ENCODE measurements around the gene CALM3. TPM values are rescaled to one million over a fixed set of nuclear protein-coding genes. Genes with fewer than 3 reads are reported as not detected.

Gene CALM3
- total and polyA plus RNA-seq, 4 experiments from 2014 or later = 169 to 212 (median 191) TPM

GRCh38 chr19:46613525-46613924 is 12.4 kb downstream of the CALM3 start:
- Histone ChIP-seq H3K9me3 (ENCODE audit: control insufficient read depth in 1 of 2, low read length in 2 of 2) (no peaks in the 10 kb centered on the region), H3K36me3 (ENCODE audit: insufficient read depth, low read length) (peaks cover 16% of the 10 kb centered on the region), H3K27ac (ENCODE audit: low read depth, low read length) (no peak overlapping the region), H3K4me1 (ENCODE audit: insufficient read depth, low read length) (peaks cover 77% of the 10 kb centered on the region), H3K4me3 (ENCODE audit: low read length in 2 of 2) (no peak overlapping the region), H3K27me3 (ENCODE audit: insufficient read depth, low read length) (no peaks in the 10 kb centered on the region)
- intact Hi-C loops (cut with micrococcal nuclease) = loop anchor here (5.0 kb wide), 2 partner anchors 104 to 134 kb away; partner anchors contain the start of genes FKRP, PRKD2 and STRN4
- H3K4me1 Mint-ChIP-seq = peaks cover 39 to 74% (median 59%) of the 10 kb centered on the region in 4 donors
- H3K27me3 Mint-ChIP-seq = no peaks in the 10 kb centered on the region
- peak overlapping the region in 1 of 8 donors; percentile 31 for H3K4me3 Mint-ChIP-seq
- H3K36me3 Mint-ChIP-seq = peaks cover 22 to 26% of the 10 kb centered on the region in 2 donors
- ChIA-PET CTCF (ENCODE audit: partially characterized antibody) (interaction anchor here (0.7 to 11.6 kb wide), 20 partner anchors 8 to 500 kb away, joined by 3 to 188 read pairs (median 5); partner anchors contain the start of genes CALM3, DACT3 and ZC3H4), POLR2A (ENCODE audit: partially characterized antibody) (interaction anchor here (1.7 to 12.4 kb wide), 3 partner anchors 13 to 48 kb away, joined by 4 to 301 read pairs (median 43); partner anchors contain the start of genes CALM3 and DACT3)
- H3K9me3 Mint-ChIP-seq = peaks cover 0 to 2% (median 0%) of the 10 kb centered on the region in 8 donors
- H3K27ac Mint-ChIP-seq = peak overlapping the region; percentile 53 to 93 (median 83)
- DNase-seq = peak in 1 of 5 donors; percentile 29

GRCh38 chr19:46614114-46614722 is 13.1 kb downstream of the CALM3 start:
- H3K4me1 Mint-ChIP-seq = peaks cover 45 to 75% (median 60%) of the 10 kb centered on the region in 4 donors
- Histone ChIP-seq H3K27ac (ENCODE audit: low read depth, low read length) (no peak overlapping the region), H3K36me3 (ENCODE audit: insufficient read depth, low read length) (peaks cover 9% of the 10 kb centered on the region), H3K4me1 (ENCODE audit: insufficient read depth, low read length) (peaks cover 80% of the 10 kb centered on the region), H3K27me3 (ENCODE audit: insufficient read depth, low read length) (no peaks in the 10 kb centered on the region), H3K4me3 (ENCODE audit: low read length in 2 of 2) (no peak overlapping the region), H3K9me3 (ENCODE audit: control insufficient read depth in 1 of 2, low read length in 2 of 2) (no peaks in the 10 kb centered on the region)
- POLR2A ChIA-PET (ENCODE audit: partially characterized antibody) = interaction anchor here (0.8 to 12.4 kb wide), 4 partner anchors 13 to 47 kb away, joined by 3 to 301 read pairs (median 24); partner anchors contain the start of genes CALM3 and DACT3
- peaks cover 0 to 2% (median 0%) of the 10 kb centered on the region in 8 donors for H3K9me3 Mint-ChIP-seq
- peak; percentile 70 to 75 (median 71) for DNase-seq
- H3K4me3 Mint-ChIP-seq = peak overlapping the region in 7 of 8 donors; percentile 36 to 75 (median 52)
- H3K27ac Mint-ChIP-seq = peak overlapping the region; percentile 76 to 93 (median 83)
- intact Hi-C loops (cut with micrococcal nuclease) = loop anchor here (1.0 to 5.0 kb wide), 3 partner anchors 48 to 133 kb away; partner anchors contain the start of genes FKRP, PRKD2 and STRN4
- H3K27me3 Mint-ChIP-seq = no peaks in the 10 kb centered on the region
- CTCF ChIA-PET (ENCODE audit: partially characterized antibody) = interaction anchor here (0.7 to 11.6 kb wide), 20 partner anchors 12 to 500 kb away, joined by 3 to 188 read pairs (median 5); partner anchors contain the start of genes CALM3, DACT3, GNG8 and ZC3H4
- H3K36me3 Mint-ChIP-seq = peaks cover 15 to 20% of the 10 kb centered on the region in 2 donors

GRCh38 chr19:46615966-46616365 is 14.8 kb downstream of the CALM3 start:
- H3K4me1 Mint-ChIP-seq = peaks cover 37 to 71% (median 56%) of the 10 kb centered on the region in 4 donors
- H3K36me3 Mint-ChIP-seq = peaks cover 0 to 4% of the 10 kb centered on the region in 2 donors
- no peaks in the 10 kb centered on the region for H3K36me3 ChIP-seq (ENCODE audit: insufficient read depth, low read length)
- H3K4me1 ChIP-seq (ENCODE audit: insufficient read depth, low read length) = peaks cover 76% of the 10 kb centered on the region
- H3K9me3 ChIP-seq (ENCODE audit: control insufficient read depth in 1 of 2, low read length in 2 of 2) = no peaks in the 10 kb centered on the region
- ChIA-PET CTCF (ENCODE audit: partially characterized antibody) (interaction anchor here (1.2 to 11.6 kb wide), 9 partner anchors 9 to 113 kb away, joined by 3 to 188 read pairs (median 7); partner anchors contain the start of genes CALM3, DACT3 and PTGIR), POLR2A (ENCODE audit: partially characterized antibody) (interaction anchor here (0.6 to 12.4 kb wide), 3 partner anchors 15 to 666 kb away, joined by 4 to 301 read pairs (median 10); partner anchors contain the start of genes CALM3 and DACT3)
- intact Hi-C loops (cut with micrococcal nuclease) = no loop called here
- H3K27ac ChIP-seq (ENCODE audit: low read depth, low read length) = no peak overlapping the region
- no peak overlapping the region for H3K4me3 ChIP-seq (ENCODE audit: low read length in 2 of 2)
- DNase-seq = no peak
- peak overlapping the region in 1 of 7 donors; percentile 65 for H3K27ac Mint-ChIP-seq
- no peaks in the 10 kb centered on the region for H3K27me3 Mint-ChIP-seq
- no peaks in the 10 kb centered on the region for H3K27me3 ChIP-seq (ENCODE audit: insufficient read depth, low read length)
- H3K4me3 Mint-ChIP-seq = peak overlapping the region in 1 of 8 donors; percentile 56
- H3K9me3 Mint-ChIP-seq = peaks cover 0 to 2% (median 0%) of the 10 kb centered on the region in 8 donors

- Histone ChIP-seq H3K27ac (ENCODE audit: low read depth, low read length) (no peak overlapping the region), H3K36me3 (ENCODE audit: insufficient read depth, low read length) (no peaks in the 10 kb centered on the region), H3K4me1 (ENCODE audit: insufficient read depth, low read length) (peaks cover 71% of the 10 kb centered on the region), H3K4me3 (ENCODE audit: low read length in 2 of 2) (no peak overlapping the region), H3K9me3 (ENCODE audit: control insufficient read depth in 1 of 2, low read length in 2 of 2) (no peaks in the 10 kb centered on the region), H3K27me3 (ENCODE audit: insufficient read depth, low read length) (no peaks in the 10 kb centered on the region)
- ChIA-PET POLR2A (ENCODE audit: partially characterized antibody) (interaction anchor here (1.1 to 12.4 kb wide), 3 partner anchors 16 to 85 kb away, joined by 3 to 301 read pairs (median 10); partner anchors contain the start of genes CALM3 and DACT3), CTCF (ENCODE audit: partially characterized antibody) (interaction anchor here (0.8 to 11.6 kb wide), 13 partner anchors 8 to 224 kb away, joined by 3 to 188 read pairs (median 4); partner anchors contain the start of genes CALM3, DACT3 and PTGIR)
- H3K36me3 Mint-ChIP-seq = no peaks in the 10 kb centered on the region
- H3K9me3 Mint-ChIP-seq = peaks cover 0 to 2% (median 0%) of the 10 kb centered on the region in 8 donors
- peaks cover 29 to 68% (median 48%) of the 10 kb centered on the region in 4 donors for H3K4me1 Mint-ChIP-seq
- peak overlapping the region; percentile 69 to 92 (median 78) for H3K27ac Mint-ChIP-seq
- H3K27me3 Mint-ChIP-seq = no peaks in the 10 kb centered on the region
- intact Hi-C loops (cut with micrococcal nuclease) = no loop called here
- DNase-seq = peak in 1 of 5 donors; percentile 34
- H3K4me3 Mint-ChIP-seq = peak overlapping the region; percentile 4 to 85 (median 72)
These were observed 15.6 kb downstream of the CALM3 start for GRCh38 chr19:46616631-46617322.

DNA sequence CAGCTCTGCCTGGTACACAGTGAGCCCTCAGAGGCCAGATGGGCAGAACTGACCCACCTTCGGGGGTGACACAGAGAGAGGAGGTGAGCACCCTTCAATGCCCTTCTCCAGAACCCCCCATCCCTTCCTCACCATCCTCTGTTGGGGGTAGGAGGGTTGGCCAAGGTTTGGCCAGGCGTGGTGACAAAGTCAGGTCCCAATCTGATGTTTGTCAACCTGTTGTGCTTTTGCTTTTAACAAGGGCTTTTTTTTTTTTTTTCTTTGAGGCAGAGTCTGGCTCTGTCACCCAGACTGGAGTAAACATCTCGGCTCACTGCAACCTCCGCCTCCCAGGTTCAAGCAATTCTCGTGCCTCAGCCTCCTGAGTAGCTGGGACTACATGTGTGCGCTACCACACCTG is 16.5 kb downstream of the CALM3 start:
- Histone ChIP-seq H3K27ac (ENCODE audit: low read depth, low read length) (no peak overlapping the region), H3K27me3 (ENCODE audit: insufficient read depth, low read length) (no peaks in the 10 kb centered on the region), H3K36me3 (ENCODE audit: insufficient read depth, low read length) (no peaks in the 10 kb centered on the region), H3K4me1 (ENCODE audit: insufficient read depth, low read length) (peaks cover 71% of the 10 kb centered on the region), H3K9me3 (ENCODE audit: control insufficient read depth in 1 of 2, low read length in 2 of 2) (no peaks in the 10 kb centered on the region), H3K4me3 (ENCODE audit: low read length in 2 of 2) (no peak overlapping the region)
- peak in 1 of 5 donors; percentile 14 for DNase-seq
- POLR2A ChIA-PET (ENCODE audit: partially characterized antibody) = interaction anchor here (1.1 to 12.4 kb wide), 6 partner anchors 9 to 84 kb away, joined by 3 to 301 read pairs (median 6); partner anchors contain the start of genes CALM3 and DACT3
- Mint-ChIP-seq H3K27ac (peak overlapping the region in 4 of 7 donors; percentile 15 to 78 (median 47)), H3K36me3 (no peaks in the 10 kb centered on the region), H3K27me3 (no peaks in the 10 kb centered on the region), H3K9me3 (peaks cover 0 to 2% (median 0%) of the 10 kb centered on the region in 8 donors), H3K4me1 (peaks cover 25 to 68% (median 39%) of the 10 kb centered on the region in 4 donors), H3K4me3 (peak overlapping the region in 1 of 8 donors; percentile 46)
- CTCF ChIA-PET (ENCODE audit: partially characterized antibody) = interaction anchor here (0.9 to 11.6 kb wide), 10 partner anchors 8 to 131 kb away, joined by 3 to 188 read pairs (median 5); partner anchors contain the start of genes CALM3, DACT3 and PTGIR
- intact Hi-C loops (cut with micrococcal nuclease) = no loop called here

DNA sequence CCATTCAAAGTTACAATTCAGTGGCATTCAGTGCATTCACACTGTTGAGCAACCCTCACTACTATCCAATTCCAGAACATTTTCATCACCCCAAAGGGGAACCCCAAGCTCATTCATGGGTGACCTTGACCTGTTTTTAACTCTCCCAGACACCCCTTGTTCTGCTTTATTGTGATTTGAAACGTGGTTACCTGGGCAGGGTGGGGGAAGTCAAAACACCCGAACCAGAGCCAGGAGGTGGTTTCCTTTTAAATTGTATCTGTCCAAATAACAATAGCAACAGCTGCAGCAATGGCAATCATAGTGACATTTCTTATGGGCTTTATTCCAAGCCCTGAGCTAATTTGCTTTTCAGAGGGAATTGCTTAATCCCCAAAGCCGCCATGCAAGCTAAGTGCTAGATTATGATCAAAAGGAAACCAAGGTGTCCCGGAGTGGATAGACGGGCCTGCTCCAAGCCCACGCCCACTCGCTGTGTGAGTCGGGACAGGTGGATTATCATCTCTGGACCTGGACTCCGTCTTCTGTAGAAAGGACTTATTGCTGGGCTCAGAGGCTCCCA is 17.6 kb downstream of the CALM3 start:
- Mint-ChIP-seq H3K27me3 (no peaks in the 10 kb centered on the region), H3K9me3 (no peaks in the 10 kb centered on the region), H3K27ac (peak overlapping the region; percentile 31 to 88 (median 70)), H3K4me1 (peaks cover 23 to 61% (median 35%) of the 10 kb centered on the region in 4 donors), H3K4me3 (peak overlapping the region in 4 of 8 donors; percentile 12 to 69 (median 28)), H3K36me3 (no peaks in the 10 kb centered on the region)
- peak overlapping the region; percentile 14 for H3K27ac ChIP-seq (ENCODE audit: low read depth, low read length)
- POLR2A ChIA-PET (ENCODE audit: partially characterized antibody) = interaction anchor here (1.3 to 12.4 kb wide), 4 partner anchors 13 to 43 kb away, joined by 3 to 301 read pairs (median 6); partner anchors contain the start of gene CALM3
- intact Hi-C loops (cut with micrococcal nuclease) = no loop called here
- no peaks in the 10 kb centered on the region for H3K36me3 ChIP-seq (ENCODE audit: insufficient read depth, low read length)
- peak in 3 of 5 donors; percentile 24 to 70 (median 53) for DNase-seq
- CTCF ChIA-PET (ENCODE audit: partially characterized antibody) = interaction anchor here (0.7 to 11.6 kb wide), 4 partner anchors 11 to 46 kb away, joined by 3 to 188 read pairs (median 32); partner anchors contain the start of gene DACT3
- H3K4me3 ChIP-seq (ENCODE audit: low read length in 2 of 2) = no peak overlapping the region
- no peaks in the 10 kb centered on the region for H3K27me3 ChIP-seq (ENCODE audit: insufficient read depth, low read length)
- peaks cover 67% of the 10 kb centered on the region for H3K4me1 ChIP-seq (ENCODE audit: insufficient read depth, low read length)
- no peaks in the 10 kb centered on the region for H3K9me3 ChIP-seq (ENCODE audit: control insufficient read depth in 1 of 2, low read length in 2 of 2)
